DMS153 treated with DMSO at 0.1 percent for 48 hours (cell line): ENCODE data around the gene MSH3.
"Not testable (repeated sequence)": the region's sequence is repeated elsewhere in the genome, so short reads cannot be mapped to it uniquely, and the experiment has no call there.

Experiments
- DNase-seq: peaks from one replicate; lab custom pipeline; 2025; ENCODE audit not compliant: unreplicated experiment; lab: John Stamatoyannopoulos, UW

MSH3 gene

GRCh38 chr5:80655231-80655774, 851 bp downstream of the MSH3 start:
- DNase-seq = no peak

DNA sequence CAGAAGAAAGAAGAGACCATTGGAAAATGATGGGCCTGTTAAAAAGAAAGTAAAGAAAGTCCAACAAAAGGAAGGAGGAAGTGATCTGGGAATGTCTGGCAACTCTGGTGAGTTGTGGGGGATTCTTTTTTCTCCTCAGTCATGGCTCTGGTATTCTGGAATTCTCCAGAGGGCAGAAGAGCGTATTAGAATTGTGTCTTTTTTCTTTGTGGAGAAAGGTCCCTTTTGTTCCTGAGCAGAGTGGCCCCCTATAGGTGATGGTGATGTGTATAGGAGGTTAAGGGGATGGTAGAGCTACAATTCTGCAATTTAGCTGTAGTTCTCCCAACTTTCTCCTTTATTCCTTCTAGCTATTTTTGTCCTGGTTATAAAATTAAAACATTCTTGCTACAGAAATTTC, 2.0 kb downstream of the MSH3 start:
- DNase-seq = no peak

- DNase-seq = no peak
Measured at GRCh38 chr5:80659106-80659505, 4.7 kb downstream of the MSH3 start.

DNA sequence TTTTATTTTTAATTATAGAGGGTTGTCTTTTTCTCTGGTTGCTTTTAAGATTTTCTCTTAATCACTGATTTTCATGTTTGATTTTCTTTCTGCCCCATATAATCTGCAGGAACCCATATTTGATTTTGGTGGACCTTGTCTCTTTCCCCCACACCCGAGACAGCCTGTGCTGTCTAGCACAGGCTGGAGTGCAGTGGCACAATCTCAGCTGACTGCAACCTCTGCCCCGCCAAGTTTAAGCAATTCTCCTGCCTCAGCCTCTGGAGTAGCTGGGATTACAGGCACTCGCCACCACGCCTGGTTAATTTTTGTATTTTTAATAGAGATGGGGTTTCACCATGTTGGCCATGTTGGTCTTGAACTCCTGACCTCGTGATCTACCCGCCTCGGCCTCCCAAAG, 6.2 kb downstream of the MSH3 start:
- DNase-seq = not testable (repeated sequence)

DNA sequence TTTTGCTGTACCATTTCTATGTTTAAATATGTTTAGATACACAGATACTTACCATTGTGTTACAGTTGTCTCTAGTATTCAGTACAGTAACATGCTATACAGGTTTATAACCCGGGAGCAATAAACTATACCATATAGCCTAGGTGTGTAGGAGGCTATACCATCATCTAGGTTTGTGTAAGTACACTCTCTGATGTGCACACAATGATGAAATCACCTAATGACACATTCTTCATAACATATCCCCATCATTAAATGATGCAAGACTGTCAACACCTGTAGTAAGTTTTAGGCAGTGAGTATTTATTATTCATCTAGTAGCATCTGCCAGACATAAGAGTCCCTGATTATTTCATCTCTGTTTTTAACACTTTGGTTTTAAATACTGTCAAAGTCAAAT, 7.7 kb downstream of the MSH3 start:
- no peak for DNase-seq

- no peak for DNase-seq
Measured at GRCh38 chr5:80665057-80665456, 10.6 kb downstream of the MSH3 start.

GRCh38 chr5:80667384-80667783, 12.9 kb downstream of the MSH3 start:
- no peak for DNase-seq

- no peak for DNase-seq
Measured at GRCh38 chr5:80668016-80668969, 13.8 kb downstream of the MSH3 start.

DNA sequence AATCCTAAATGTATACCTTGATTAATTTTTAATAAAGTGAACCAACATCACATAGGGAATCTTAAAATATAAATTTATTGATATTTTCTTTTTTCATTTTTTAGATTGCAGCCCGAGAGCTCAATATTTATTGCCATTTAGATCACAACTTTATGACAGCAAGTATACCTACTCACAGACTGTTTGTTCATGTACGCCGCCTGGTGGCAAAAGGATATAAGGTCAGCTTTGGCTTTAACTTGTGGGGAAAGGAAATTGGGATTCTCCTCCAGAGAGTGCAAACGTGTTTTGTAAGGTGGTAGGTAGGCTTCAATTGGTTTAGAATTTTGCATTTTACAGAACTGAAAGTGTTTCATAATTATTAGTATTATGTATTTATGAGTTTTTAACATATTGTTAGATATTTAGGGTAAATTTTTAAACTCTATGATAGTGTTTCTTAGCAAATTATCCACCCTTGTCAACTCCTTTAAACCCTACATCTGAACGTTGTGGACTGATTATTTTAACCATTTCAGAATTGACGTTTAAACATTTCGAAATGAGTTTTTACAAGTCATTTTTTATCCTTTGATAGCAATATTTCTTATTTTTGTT, 17.8 kb downstream of the MSH3 start:
- DNase-seq = peak; percentile 7

GRCh38 chr5:80676706-80677105, 22.3 kb downstream of the MSH3 start:
- no peak for DNase-seq

DNA sequence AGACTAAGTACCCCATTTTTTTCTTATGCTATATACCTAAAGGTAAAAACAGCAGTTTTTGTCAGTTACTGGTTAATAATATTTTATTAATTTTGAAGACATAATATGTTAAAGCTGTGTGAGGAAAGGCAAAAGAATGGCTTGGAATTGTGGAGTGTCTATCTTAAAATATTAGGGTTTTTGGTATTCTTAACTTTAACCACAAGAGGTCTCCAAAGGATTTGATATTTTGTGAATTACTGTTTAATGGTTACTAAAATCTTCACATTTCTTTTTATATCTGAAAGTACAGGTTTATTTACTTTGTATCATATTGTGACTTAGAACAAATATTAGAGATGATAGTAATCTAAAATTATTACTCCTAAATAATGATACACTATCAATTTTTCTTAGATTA, 32.3 kb downstream of the MSH3 start:
- DNase-seq = no peak

- no peak for DNase-seq
Measured at GRCh38 chr5:80688648-80689420, 34.4 kb downstream of the MSH3 start.

DNA sequence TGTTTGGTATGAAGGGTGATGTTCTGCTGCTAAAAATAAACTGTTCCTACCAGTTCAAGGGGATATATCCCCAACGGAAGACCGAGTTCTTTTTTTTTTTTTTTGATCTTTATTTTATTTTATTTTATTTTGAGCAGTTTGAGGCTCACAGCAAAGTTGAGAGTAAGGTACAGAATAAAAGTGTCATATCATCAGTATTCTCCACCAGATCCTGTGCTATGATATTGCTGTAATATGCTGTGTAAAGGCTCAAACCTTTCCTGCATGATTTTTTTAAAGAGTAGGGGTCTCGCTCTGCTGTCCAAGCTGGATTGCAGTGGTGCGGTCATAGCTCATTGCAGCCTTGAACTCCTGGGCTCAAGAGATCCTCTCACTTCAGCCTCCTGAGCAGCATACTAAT, 35.2 kb downstream of the MSH3 start:
- DNase-seq = no peak

DNA sequence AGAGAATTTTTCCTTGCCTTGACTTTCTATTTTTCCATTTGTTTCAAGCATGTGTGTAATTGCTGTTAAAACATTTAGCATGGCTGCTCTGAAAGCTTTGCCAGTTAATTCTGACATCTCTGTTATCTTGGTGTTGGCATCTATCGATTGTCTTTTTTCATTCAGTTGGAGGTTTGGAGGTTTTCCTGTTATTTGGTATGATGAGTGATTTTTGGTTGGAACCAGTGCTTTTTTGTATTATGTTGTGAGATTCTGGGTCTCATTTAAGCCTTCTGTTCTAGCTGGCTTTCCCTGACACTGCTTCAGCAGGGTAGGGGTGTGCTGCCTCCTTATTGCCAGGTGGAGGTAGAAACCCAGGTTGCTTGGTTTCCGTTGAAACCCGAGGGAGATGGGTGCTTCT, 41.2 kb downstream of the MSH3 start:
- DNase-seq = no peak

GRCh38 chr5:80696450-80696849, 42.0 kb downstream of the MSH3 start:
- no peak for DNase-seq

GRCh38 chr5:80697100-80697499, 42.6 kb downstream of the MSH3 start:
- DNase-seq = no peak

DNA sequence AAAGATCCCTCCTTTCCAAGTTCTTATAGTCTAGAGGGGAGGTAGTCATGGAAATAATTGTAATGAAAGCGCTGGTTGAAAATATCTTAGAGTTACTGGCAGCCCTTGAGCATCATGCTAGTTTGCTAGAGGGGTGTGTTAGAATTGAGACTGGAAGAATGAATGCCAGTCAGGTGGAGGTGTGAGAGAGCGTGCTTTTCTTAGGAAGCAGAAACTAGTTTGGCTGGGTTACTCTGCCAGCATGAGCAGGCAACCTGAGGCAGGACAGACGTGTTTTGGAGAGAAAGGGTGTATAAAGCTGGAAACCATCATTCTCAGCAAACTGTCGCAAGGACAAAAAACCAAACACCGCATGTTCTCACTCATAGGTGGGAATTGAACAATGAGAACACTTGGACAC, 43.9 kb downstream of the MSH3 start:
- no peak for DNase-seq

DNA sequence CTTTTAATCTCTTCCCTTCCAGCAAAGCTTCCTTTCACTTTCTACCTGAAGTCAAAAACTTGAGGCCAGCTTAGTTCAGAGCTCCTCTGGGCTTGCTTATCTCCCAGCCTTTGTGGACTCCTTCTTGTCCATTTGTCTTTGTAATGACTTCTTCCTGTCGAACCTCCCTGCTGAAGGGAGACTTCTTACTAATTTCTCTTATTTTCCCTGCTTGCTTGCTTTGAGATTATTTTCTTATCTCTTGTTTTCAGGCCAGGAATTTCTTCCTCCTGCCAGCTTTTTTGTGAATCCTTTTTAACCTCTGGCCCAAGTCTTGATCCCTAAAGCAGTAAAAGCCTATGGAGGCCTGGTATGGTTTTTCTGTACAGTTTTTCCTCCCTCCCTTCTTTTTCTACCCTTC, 47.1 kb downstream of the MSH3 start:
- DNase-seq = no peak

- DNase-seq = no peak
Measured at GRCh38 chr5:80703291-80703690, 48.8 kb downstream of the MSH3 start.

- no peak for DNase-seq
Measured at GRCh38 chr5:80703747-80704146, 49.3 kb downstream of the MSH3 start.

- no peak for DNase-seq
Measured at GRCh38 chr5:80704221-80704620, 49.8 kb downstream of the MSH3 start.
